Measurements from ENCODE around the gene FGD3.

The FGD3 gene

GRCh38 chr9:92976431-92976830 is 29.1 kb downstream of the FGD3 start:
- DNase-seq (ENCODE audit: low read depth) = no peak
- TF ChIP-seq CTCF (IDR thresholded peaks at IDR 0.05; ENCODE audit: control insufficient read depth, insufficient read depth, low read depth, low read length, missing control alignments) = no peak
- H3K4me3 ChIP-seq (ENCODE audit: control insufficient read depth, low read depth, low read length) = no peak overlapping the region

GRCh38 chr9:92977279-92977678 is 30.0 kb downstream of the FGD3 start:
- no peak for TF ChIP-seq CTCF (IDR thresholded peaks at IDR 0.05; ENCODE audit: control insufficient read depth, insufficient read depth, low read depth, low read length, missing control alignments)
- no peak overlapping the region for H3K4me3 ChIP-seq (ENCODE audit: control insufficient read depth, low read depth, low read length)
- DNase-seq (ENCODE audit: low read depth) = no peak

GRCh38 chr9:92978345-92978875 is 31.1 kb downstream of the FGD3 start:
- no peak overlapping the region for H3K4me3 ChIP-seq (ENCODE audit: control insufficient read depth, low read depth, low read length)
- TF ChIP-seq CTCF (IDR thresholded peaks at IDR 0.05; ENCODE audit: control insufficient read depth, insufficient read depth, low read depth, low read length, missing control alignments) = no peak
- DNase-seq (ENCODE audit: low read depth) = no peak

- H3K4me3 ChIP-seq (ENCODE audit: control insufficient read depth, low read depth, low read length) = no peak overlapping the region
- no peak for DNase-seq (ENCODE audit: low read depth)
- TF ChIP-seq CTCF (IDR thresholded peaks at IDR 0.05; ENCODE audit: control insufficient read depth, insufficient read depth, low read depth, low read length, missing control alignments) = no peak
Measured at GRCh38 chr9:92979283-92980056, 32.1 kb downstream of the FGD3 start.

- TF ChIP-seq CTCF (IDR thresholded peaks at IDR 0.05; ENCODE audit: control insufficient read depth, insufficient read depth, low read depth, low read length, missing control alignments) = no peak
- DNase-seq (ENCODE audit: low read depth) = no peak
- H3K4me3 ChIP-seq (ENCODE audit: control insufficient read depth, low read depth, low read length) = no peak overlapping the region
Measured at GRCh38 chr9:92980085-92980745, 32.9 kb downstream of the FGD3 start.

GRCh38 chr9:92982130-92982529 is 34.8 kb downstream of the FGD3 start:
- no peak for DNase-seq (ENCODE audit: low read depth)
- H3K4me3 ChIP-seq (ENCODE audit: control insufficient read depth, low read depth, low read length) = no peak overlapping the region
- TF ChIP-seq CTCF (IDR thresholded peaks at IDR 0.05; ENCODE audit: control insufficient read depth, insufficient read depth, low read depth, low read length, missing control alignments) = no peak
